Psoas muscle (tissue), 8 donors: ENCODE results near the gene PDILT. TPM values are rescaled to one million over a fixed set of nuclear protein-coding genes. Genes with fewer than 3 reads are reported as not detected.

Source experiments
- ATAC-seq, 4 donors: fragments of 200-7000 bp; cut with Tn5 transposase; one replicate each; pipeline ENCODE4 v1.9.1; 2020; ENCODE audit warnings: moderate library complexity in 3 of 4, mild to moderate bottlenecking in 2 of 4
- DNase-seq, 2 donors: peaks; one replicate each; pipeline ENCODE4 v3.0.0-alpha.2; 2020
- H3K27ac ChIP-seq: fragments of 200-600 bp; one replicate; pipeline ENCODE4 v1.8.0; 2022
- H3K27me3 ChIP-seq, 3 donors: fragments of 200-600 bp in 1 of 3; one replicate each; pipeline versions ENCODE4 v1.6.1 to v1.8.0; 2013 to 2022; ENCODE audit warnings: low read length in 2 of 3, mild to moderate bottlenecking in 2 of 3, moderate library complexity in 1 of 3; ENCODE audit not compliant: insufficient read depth in 3 of 3
- H3K36me3 ChIP-seq, 2 donors: fragments of 200-600 bp in 1 of 2; one replicate each; pipeline versions ENCODE4 v1.6.1 to v1.8.0; 2013 to 2022; ENCODE audit warnings: low read depth in 1 of 2, mild to moderate bottlenecking in 1 of 2, moderate library complexity in 1 of 2; ENCODE audit not compliant: insufficient read depth in 1 of 2
- H3K4me1 ChIP-seq: fragments of 200-600 bp; one replicate; pipeline ENCODE4 v1.8.0; 2022
- H3K4me3 ChIP-seq: fragments of 200-600 bp; one replicate; pipeline ENCODE4 v1.8.0; 2022; ENCODE audit warnings: mild to moderate bottlenecking
- H3K9me3 ChIP-seq: fragments of 200-600 bp; one replicate; pipeline ENCODE4 v1.8.0; 2022
- WGBS, 3 donors: extraction: QIAGEN DNeasy Blood & Tissue Kit; methylation state at CpG; one replicate each; pipeline versions ENCODE4 v1.1.6 to v1.1.7; 2013; 5-methylcytosine and 5-hydroxymethylcytosine counted together
- intact Hi-C, 2 donors: fragments of 100-400 bp; cut with DNase I; formaldehyde crosslinking; loops; one replicate each; pipeline versions ENCODE4 v1.11.0 to v1.14.2; 2022
- polyA plus RNA-seq, 3 donors: library from polyadenylated mRNA; stranded (reverse); fragments of 200-250 nt; gene quantifications; one replicate each; pipeline ENCODE4 v1.2.3, GENCODE V29; 2013
- total RNA-seq, 4 donors: library from RNA; stranded (reverse); fragmentation: NEBNext Ultra II Directional in 2 of 4; extraction: Animal tissue kit (Norgen Biotek cat#: 25700) in 2 of 4; gene quantifications; one replicate each; pipeline versions ENCODE4 v1.2.1 to v1.2.4, GENCODE V29; 2021 to 2023
- TF ChIP-seq, protein P1 (sequence below): fragments of 200-600 bp; IDR thresholded peaks from one replicate; pipeline ENCODE4 v1.8.0; 2022; ENCODE audit warnings: antibody characterized with exemption
- donor health status: healthy with polysubstance abuse.
- donor health status: DM: no; HTN: no; CAD: no; lungs with moderate emphysema.
- donor health status: Bipolar disorder and iron deficiency.
- donor health status: healthy.
- donor health status: DM: yes; HTN: yes; CAD: no.
- donor health status: DM: no; HTN: no; CAD: no.
- donor health status: DM: no; HTN: no; CAD: no.
- donor health status: DM: yes; HTN: yes; CAD: no.

The PDILT gene
- total and polyA plus RNA-seq, 7 donors = not detected

DNA sequence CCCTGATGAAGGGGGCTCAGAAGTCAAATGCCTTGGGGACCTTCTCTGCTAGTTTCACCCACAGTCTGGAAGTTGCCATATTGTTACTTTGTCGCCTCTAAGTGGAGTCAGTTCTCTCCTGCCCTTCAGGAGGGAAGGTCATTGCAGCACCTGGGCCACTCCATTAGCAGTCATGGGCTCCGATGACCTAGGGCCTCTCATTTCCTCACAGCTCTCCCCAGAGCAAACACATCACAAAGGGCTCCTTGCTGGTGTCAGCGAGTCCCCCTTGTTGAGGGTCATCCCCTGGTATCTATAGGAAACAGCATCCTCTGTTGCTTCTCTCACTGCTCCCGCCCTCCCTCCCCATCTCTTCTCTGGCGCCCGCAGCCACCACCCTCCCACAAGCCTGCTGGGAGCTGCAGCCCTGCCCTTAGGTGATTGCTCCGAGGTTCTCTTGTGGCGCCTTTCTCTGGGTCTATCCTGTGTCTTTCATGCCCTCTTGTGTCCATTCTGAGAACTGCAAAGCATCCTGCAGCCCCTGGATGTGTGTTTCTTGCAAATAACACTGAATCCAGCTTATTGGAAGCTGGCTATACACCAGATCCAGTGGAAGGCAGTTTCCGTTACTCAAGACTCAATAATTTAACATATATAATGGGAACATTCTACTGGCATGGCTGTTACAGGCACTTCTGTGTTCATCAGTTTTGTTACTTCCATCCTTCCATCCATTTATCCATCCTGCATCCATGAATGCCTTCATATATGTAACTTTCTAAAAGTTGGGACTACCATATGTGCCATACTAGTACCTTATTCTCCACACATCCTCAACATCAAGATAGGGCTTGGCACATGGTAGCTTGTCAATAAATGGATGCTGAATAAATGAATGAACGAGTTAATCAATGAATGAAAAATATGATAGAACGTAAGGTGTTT is 21.2 kb downstream of the PDILT start:
- Histone ChIP-seq H3K36me3 (no peaks in the 10 kb centered on the region), H3K4me3 (no peak overlapping the region), H3K4me1 (no peaks in the 10 kb centered on the region), H3K9me3 (no peaks in the 10 kb centered on the region), H3K27me3 (peaks cover 0 to 4% (median 0%) of the 10 kb centered on the region in 3 donors), H3K27ac (no peak overlapping the region)
- 29 to 30% (median 30%) methylated on average over 11 of the region's 11 CpGs for WGBS, 3 donors
- TF ChIP-seq, protein P1, sequence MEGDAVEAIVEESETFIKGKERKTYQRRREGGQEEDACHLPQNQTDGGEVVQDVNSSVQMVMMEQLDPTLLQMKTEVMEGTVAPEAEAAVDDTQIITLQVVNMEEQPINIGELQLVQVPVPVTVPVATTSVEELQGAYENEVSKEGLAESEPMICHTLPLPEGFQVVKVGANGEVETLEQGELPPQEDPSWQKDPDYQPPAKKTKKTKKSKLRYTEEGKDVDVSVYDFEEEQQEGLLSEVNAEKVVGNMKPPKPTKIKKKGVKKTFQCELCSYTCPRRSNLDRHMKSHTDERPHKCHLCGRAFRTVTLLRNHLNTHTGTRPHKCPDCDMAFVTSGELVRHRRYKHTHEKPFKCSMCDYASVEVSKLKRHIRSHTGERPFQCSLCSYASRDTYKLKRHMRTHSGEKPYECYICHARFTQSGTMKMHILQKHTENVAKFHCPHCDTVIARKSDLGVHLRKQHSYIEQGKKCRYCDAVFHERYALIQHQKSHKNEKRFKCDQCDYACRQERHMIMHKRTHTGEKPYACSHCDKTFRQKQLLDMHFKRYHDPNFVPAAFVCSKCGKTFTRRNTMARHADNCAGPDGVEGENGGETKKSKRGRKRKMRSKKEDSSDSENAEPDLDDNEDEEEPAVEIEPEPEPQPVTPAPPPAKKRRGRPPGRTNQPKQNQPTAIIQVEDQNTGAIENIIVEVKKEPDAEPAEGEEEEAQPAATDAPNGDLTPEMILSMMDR = peak; percentile 61
- peak in 1 of 2 donors; percentile 16 for DNase-seq
- peak in 3 of 4 donors; percentile 44 to 60 (median 59) for ATAC-seq
- intact Hi-C loops = loop anchor here in 1 of 2 donors (2.0 kb wide), 1 partner anchor 477 kb away; no protein-coding TSS in a partner anchor

DNA sequence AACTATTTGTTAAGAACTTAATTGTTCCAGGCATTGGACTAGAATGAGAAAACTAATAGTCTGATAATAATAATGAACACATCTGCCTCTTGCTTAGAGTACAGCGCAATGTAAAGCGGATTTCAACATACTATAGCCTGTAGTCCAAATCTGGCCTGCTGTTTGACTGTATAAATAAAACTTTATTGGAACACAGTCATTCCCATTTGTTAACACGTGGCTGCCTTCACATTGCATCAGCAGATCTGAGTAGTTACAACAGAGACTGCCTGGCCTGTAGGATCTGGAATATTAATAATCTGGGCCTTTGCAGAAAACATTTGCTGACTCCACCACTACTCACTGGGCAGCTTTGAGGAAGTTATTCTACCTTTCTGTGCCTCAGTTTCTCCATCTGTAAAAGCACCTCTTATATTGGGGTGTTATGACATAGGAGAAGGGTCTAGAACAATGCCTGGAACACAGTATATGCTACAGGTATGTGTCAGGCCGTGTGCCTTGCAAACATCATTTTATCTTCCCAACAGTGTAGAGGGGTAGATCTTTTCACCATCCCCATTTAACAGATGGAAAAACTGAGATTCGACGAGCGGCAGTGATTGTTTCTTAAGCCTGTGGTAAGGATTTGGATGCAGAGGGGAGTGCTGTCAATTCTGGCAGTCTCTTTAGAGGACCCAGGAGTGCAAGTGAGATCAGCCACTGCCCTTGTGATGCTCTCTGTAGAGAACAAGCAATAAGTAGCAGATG is 22.2 kb downstream of the PDILT start:
- Histone ChIP-seq H3K27ac (no peak overlapping the region), H3K4me3 (no peak overlapping the region), H3K4me1 (no peaks in the 10 kb centered on the region), H3K27me3 (peaks cover 0 to 4% (median 0%) of the 10 kb centered on the region in 3 donors), H3K36me3 (no peaks in the 10 kb centered on the region), H3K9me3 (no peaks in the 10 kb centered on the region)
- DNase-seq (no peak), ATAC-seq (no peak)
- TF ChIP-seq, protein P1 = no peak
- WGBS, 3 donors = 85 to 91% (median 91%) methylated on average over 7 of the region's 7 CpGs
- intact Hi-C loops = no loop called here

GRCh38 chr16:20380782-20381181 is 23.8 kb downstream of the PDILT start:
- WGBS, 3 donors = 48 to 52% (median 50%) methylated on average over 3 of the region's 3 CpGs
- intact Hi-C loops = no loop called here
- no peaks in the 10 kb centered on the region for H3K9me3 ChIP-seq
- TF ChIP-seq, protein P1 = no peak
- ATAC-seq = no peak
- H3K4me3 ChIP-seq = no peak overlapping the region
- H3K4me1 ChIP-seq = no peaks in the 10 kb centered on the region
- DNase-seq = no peak
- no peaks in the 10 kb centered on the region for H3K27me3 ChIP-seq
- no peak overlapping the region for H3K27ac ChIP-seq
- no peaks in the 10 kb centered on the region for H3K36me3 ChIP-seq

- Histone ChIP-seq H3K36me3 (no peaks in the 10 kb centered on the region), H3K9me3 (no peaks in the 10 kb centered on the region), H3K4me1 (no peaks in the 10 kb centered on the region), H3K27ac (no peak overlapping the region), H3K27me3 (no peaks in the 10 kb centered on the region), H3K4me3 (no peak overlapping the region)
- ATAC-seq (no peak), DNase-seq (no peak)
- 75 to 82% (median 77%) methylated on average over 5 of the region's 5 CpGs for WGBS, 3 donors
- TF ChIP-seq, protein P1 = no peak
- intact Hi-C loops = no loop called here
Measured at GRCh38 chr16:20377181-20377580, 27.4 kb downstream of the PDILT start.
